ENCODE data around the gene SLC39A10. TPM values are rescaled to one million over a fixed set of nuclear protein-coding genes. Genes with fewer than 3 reads are reported as not detected.

The SLC39A10 gene
- total and polyA plus RNA-seq, 2 of the 4 experiments (the other 2 are of a cell fraction), result 17.6 to 64.7 TPM

DNA sequence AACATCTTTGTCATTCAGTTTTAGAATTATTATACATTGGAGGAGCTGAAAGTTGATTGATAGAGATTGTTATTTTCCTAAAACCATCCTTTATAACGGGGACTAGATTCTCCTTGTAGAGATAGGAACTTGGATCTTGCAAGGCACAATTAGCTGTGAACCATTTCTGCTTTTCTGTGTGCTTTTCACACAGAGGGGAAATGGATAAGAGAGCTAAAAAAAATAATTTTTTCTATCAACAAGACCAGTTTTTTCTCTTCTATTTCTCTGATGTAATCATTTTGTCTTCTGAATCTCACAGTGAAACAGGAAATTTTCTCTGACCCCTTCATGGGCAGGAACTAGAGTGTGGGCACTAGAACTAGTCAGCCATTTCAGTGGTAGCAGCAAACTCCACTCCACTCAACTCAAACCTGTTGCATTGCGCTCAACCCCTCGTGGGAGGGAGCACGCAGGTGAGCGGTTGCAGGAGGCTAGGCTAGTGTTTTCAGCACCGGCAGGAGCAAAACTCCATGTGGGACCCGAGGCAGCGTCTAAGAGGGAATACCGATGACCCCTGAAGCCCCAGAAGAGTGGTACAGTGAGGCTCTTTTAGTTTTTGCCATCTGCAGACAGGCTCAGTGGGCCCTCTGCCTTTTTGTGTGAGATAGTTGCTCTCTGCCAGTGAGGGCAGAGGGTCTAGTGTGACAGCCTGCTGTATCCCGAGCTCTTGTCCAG lies 24.0 kb upstream of the SLC39A10 start:
- H3K27me3 ChIP-seq (ENCODE audit: control insufficient read depth, insufficient read depth, low read length), result no peaks in the 10 kb centered on the region
- ChIA-PET CTCF (no interaction called here), POLR2A (ENCODE audit: unreplicated experiment) (no interaction called here)
- no TSS peak for BruUV-seq (replicated peaks)
- dilution Hi-C loops (cut with HindIII; ENCODE audit: low sequenced_read_pairs, unreplicated experiment) (no loop called here), in situ Hi-C loops (cut with MboI; ENCODE audit: low sequenced_read_pairs) (no loop called here), intact Hi-C loops (cut with micrococcal nuclease) (no loop called here)
- H3K4me2 ChIP-seq (ENCODE audit: low read depth, low read length), result no peak overlapping the region
- H4K5ac ChIP-seq (ENCODE audit: low read depth, low read length), result no peak overlapping the region
- H4K8ac ChIP-seq (ENCODE audit: low read depth in 2 of 2, low read length in 2 of 2), result no peak overlapping the region
- no peak overlapping the region for H2BK5ac ChIP-seq (ENCODE audit: low read depth, low read length, poor library complexity, severe bottlenecking)
- no peak overlapping the region for H2BK120ac ChIP-seq (ENCODE audit: low read depth, low read length)
- 89% methylated on average over 5 of the region's 10 CpGs; no CpG with 5 or more reads in 1 of the 2 experiments for WGBS, 2 experiments (ENCODE audit: extremely low coverage in 2 of 2, insufficient read length in 1 of 2)
- H3K4me1 ChIP-seq (ENCODE audit: control insufficient read depth, insufficient read depth, low read length), result no peaks in the 10 kb centered on the region
- H3K14ac ChIP-seq (replicated peaks; ENCODE audit: low read depth, low read length), result no peak overlapping the region; the same call in 1 of the 2 replicates
- H3K36me3 ChIP-seq (ENCODE audit: control insufficient read depth, insufficient read depth, low read length), result no peaks in the 10 kb centered on the region
- no peak overlapping the region for H3K4me3 ChIP-seq (ENCODE audit: insufficient read depth, low read depth, low read length)
- no peak overlapping the region for H4K91ac ChIP-seq (ENCODE audit: insufficient read depth, low read depth, low read length)
- H3K79me1 ChIP-seq (ENCODE audit: low read depth in 1 of 2, low read length in 2 of 2), result no peaks in the 10 kb centered on the region; a peak in 1 of 4 replicates
- no peaks in the 10 kb centered on the region for H3K9me1 ChIP-seq (ENCODE audit: insufficient read depth, low read length)
- no peak overlapping the region for H3K9ac ChIP-seq (ENCODE audit: low read depth, low read length)
- no peak overlapping the region for H3K18ac ChIP-seq (ENCODE audit: low read depth, low read length)
- H3K9me3 ChIP-seq (ENCODE audit: control insufficient read depth, insufficient read depth, low read length), result no peaks in the 10 kb centered on the region
- no peak overlapping the region for H2BK15ac ChIP-seq (ENCODE audit: low read depth, low read length)
- DNase-seq, result no peak
- no peak overlapping the region for H3K56ac ChIP-seq (ENCODE audit: extremely low read depth, insufficient read depth, low read length)
- H3K23ac ChIP-seq (ENCODE audit: low read depth, low read length), result no peak overlapping the region
- peak overlapping the region; percentile 73 for H2AK9ac ChIP-seq (replicated peaks; ENCODE audit: low read depth, low read length, poor library complexity)
- peak overlapping the region; percentile 27 for H2AFZ ChIP-seq (replicated peaks; ENCODE audit: low read length, poor library complexity)
- no peak overlapping the region for H3K27ac ChIP-seq (ENCODE audit: insufficient read depth, low read length)
- H2BK20ac ChIP-seq (ENCODE audit: low read depth, low read length), result no peak overlapping the region
- H2AK5ac ChIP-seq (ENCODE audit: low read depth, low read length), result no peak overlapping the region
- no peak for ATAC-seq (ENCODE audit: low read depth)
- H4K20me1 ChIP-seq (ENCODE audit: insufficient read depth, low read length), result no peaks in the 10 kb centered on the region
- no peak for TF ChIP-seq RAD21 (IDR thresholded peaks at IDR 0.05; ENCODE audit: low read length)
- no peak for TF ChIP-seq MXI1 (IDR thresholded peaks at IDR 0.05; ENCODE audit: borderline replicate concordance, low read depth, low read length)
- no peak for TF ChIP-seq FOS (IDR thresholded peaks at IDR 0.05; ENCODE audit: low read depth, low read length)
- TF ChIP-seq NFE2L2 (IDR thresholded peaks at IDR 0.05; ENCODE audit: low read depth, low read length), result no peak
- TF ChIP-seq MAFK (IDR thresholded peaks at IDR 0.05; ENCODE audit: low read depth, low read length), result no peak
- TF ChIP-seq, protein P1, sequence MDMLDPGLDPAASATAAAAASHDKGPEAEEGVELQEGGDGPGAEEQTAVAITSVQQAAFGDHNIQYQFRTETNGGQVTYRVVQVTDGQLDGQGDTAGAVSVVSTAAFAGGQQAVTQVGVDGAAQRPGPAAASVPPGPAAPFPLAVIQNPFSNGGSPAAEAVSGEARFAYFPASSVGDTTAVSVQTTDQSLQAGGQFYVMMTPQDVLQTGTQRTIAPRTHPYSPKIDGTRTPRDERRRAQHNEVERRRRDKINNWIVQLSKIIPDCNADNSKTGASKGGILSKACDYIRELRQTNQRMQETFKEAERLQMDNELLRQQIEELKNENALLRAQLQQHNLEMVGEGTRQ (IDR thresholded peaks at IDR 0.05; ENCODE audit: low read depth, low read length), result no peak
- TF ChIP-seq POLR2A (IDR thresholded peaks at IDR 0.05; ENCODE audit: low read depth, low read length), result no peak
- TF ChIP-seq MAZ (IDR thresholded peaks at IDR 0.05; ENCODE audit: borderline replicate concordance, low read depth, low read length), result no peak
- no peak overlapping the region for H3K4ac ChIP-seq (ENCODE audit: low read depth, low read length)

Measured in IMR-90 (cell line).